B cell (primary cell): ENCODE data around the gene FAM170B. TPM values are rescaled to one million over a fixed set of nuclear protein-coding genes. Genes with fewer than 3 reads are reported as not detected.

Experiments
- ATAC-seq: fragments of 200-7000 bp; cut with Tn5 transposase; one replicate; pipeline ENCODE4 v1.10.0; 2021; ENCODE audit warnings: low read depth, mild to moderate bottlenecking, moderate number of reproducible peaks, moderate library complexity
- CTCF ChIA-PET: fragments of 350-600 bp; sonication (Branson Sonifier 250); formaldehyde crosslinking; loops from one replicate; lab custom pipeline; 2021; ENCODE audit warnings: antibody characterized with exemption, inconsistent platforms; lab: Charles Lee
- POLR2A ChIA-PET: fragments of 350-600 bp; sonication (Branson Sonifier 250); formaldehyde crosslinking; loops from one replicate; lab custom pipeline; 2021; ENCODE audit warnings: antibody characterized with exemption; lab: Charles Lee
- DNase-seq: peaks from one replicate; pipeline ENCODE4 v3.0.0; 2013
- H2AFZ ChIP-seq: 2 replicates; pipeline ENCODE4 v1.6.1; 2012; ENCODE audit warnings: mild to moderate bottlenecking, low read depth, low read length; ENCODE audit not compliant: insufficient read depth, poor library complexity, severe bottlenecking
- H3K27ac ChIP-seq, 2 donors: 1 replicate in 1 of 2; 2 replicates in 1 of 2; pipeline ENCODE4 v1.5.1; 2012 to 2013; ENCODE audit warnings: low read length in 2 of 2, mild to moderate bottlenecking in 2 of 2, moderate library complexity in 1 of 2
- H3K27me3 ChIP-seq, 4 experiments: fragments of 200-600 bp in 1 of 4; sonication (generic) in 1 of 4; replicated peaks in 1 of 4; 1 replicate in 2 of 4; 2 replicates in 2 of 4; pipeline versions ENCODE4 v1.6.1 to v1.7.0; 2013 to 2016; ENCODE audit warnings: low read length in 3 of 4, mild to moderate bottlenecking in 2 of 4, mixed read lengths in 1 of 4, moderate library complexity in 1 of 4; ENCODE audit not compliant: insufficient read depth in 4 of 4, control insufficient read depth in 3 of 4; ENCODE audit errors: control extremely low read depth in 1 of 4
- H3K36me3 ChIP-seq, 2 experiments: replicated peaks in 1 of 2; 1 replicate in 1 of 2; 2 replicates in 1 of 2; pipeline versions ENCODE4 v1.6.1 to v1.7.1; 2013; ENCODE audit warnings: low read length in 1 of 2; ENCODE audit not compliant: insufficient read depth in 2 of 2, control insufficient read depth in 1 of 2; ENCODE audit errors: control extremely low read depth in 1 of 2, extremely low read depth in 1 of 2
- H3K4me1 ChIP-seq, 2 donors: fragments of 200-600 bp in 1 of 2; sonication (generic) in 1 of 2; 1 replicate in 1 of 2; 2 replicates in 1 of 2; pipeline versions ENCODE4 v1.5.1 to v1.6.1; 2013 to 2017; ENCODE audit warnings: low read length in 2 of 2; ENCODE audit not compliant: control insufficient read depth in 2 of 2, insufficient read depth in 2 of 2
- H3K4me2 ChIP-seq: replicated peaks from 2 replicates; pipeline ENCODE3; 2012; ENCODE audit warnings: mild to moderate bottlenecking, low read depth, low read length; ENCODE audit not compliant: poor library complexity, severe bottlenecking
- H3K4me3 ChIP-seq, 5 experiments: fragments of 200-600 bp in 1 of 5; sonication (generic) in 1 of 5; 1 replicate in 3 of 5; 2 replicates in 2 of 5; pipeline versions ENCODE4 v1.5.1 to v1.7.0; 2011 to 2016; ENCODE audit warnings: low read length in 4 of 5, mild to moderate bottlenecking in 4 of 5, low read depth in 2 of 5, control low read depth in 1 of 5, moderate library complexity in 1 of 5; ENCODE audit not compliant: insufficient read depth in 1 of 5; ENCODE audit errors: control extremely low read depth in 1 of 5, extremely low read depth in 1 of 5
- H3K79me2 ChIP-seq: fragments of 200-600 bp; sonication (generic); one replicate; pipeline ENCODE4 v1.6.0; 2016; ENCODE audit warnings: low read length; ENCODE audit not compliant: control insufficient read depth, insufficient read depth
- H3K9ac ChIP-seq: fragments of 200-600 bp; sonication (generic); 2 replicates; pipeline ENCODE4 v1.6.1; 2017; ENCODE audit warnings: mild to moderate bottlenecking, low read length, moderate library complexity
- H3K9me3 ChIP-seq, 3 donors: one replicate each; pipeline versions ENCODE4 v1.6.1 to v1.7.1; 2013; ENCODE audit warnings: low read length in 2 of 3; ENCODE audit not compliant: control insufficient read depth in 2 of 3, insufficient read depth in 1 of 3; ENCODE audit errors: control extremely low read depth in 1 of 3
- H4K20me1 ChIP-seq: 2 replicates; pipeline ENCODE4 v1.6.0; 2012; ENCODE audit warnings: mild to moderate bottlenecking, low read length; ENCODE audit not compliant: insufficient read depth, control insufficient read depth, poor library complexity, severe bottlenecking
- H3K27ac Mint-ChIP-seq: one replicate; pipeline ENCODE4 v1.8.0; 2021; ENCODE audit warnings: mixed read lengths
- H3K27me3 Mint-ChIP-seq: one replicate; pipeline ENCODE4 v1.8.0; 2021; ENCODE audit warnings: mixed read lengths
- H3K4me1 Mint-ChIP-seq: one replicate; pipeline ENCODE4 v1.8.0; 2021; ENCODE audit warnings: mixed read lengths
- H3K4me3 Mint-ChIP-seq: one replicate; pipeline ENCODE4 v1.8.0; 2021; ENCODE audit warnings: mixed read lengths
- H3K9me3 Mint-ChIP-seq: one replicate; pipeline ENCODE4 v1.8.0; 2022; ENCODE audit warnings: mixed read lengths; ENCODE audit not compliant: insufficient read depth
- CTCF ChIP-seq: fragments of 200-600 bp; IDR thresholded peaks from one replicate; pipeline ENCODE4 v1.8.0; 2022; ENCODE audit warnings: antibody characterized with exemption, mild to moderate bottlenecking
- EZH2 ChIP-seq: IDR thresholded peaks from 2 replicates; pipeline ENCODE4 v1.6.1; 2012; ENCODE audit warnings: borderline replicate concordance, low read depth, mild to moderate bottlenecking, moderate library complexity, low read length; ENCODE audit not compliant: insufficient read depth, poor library complexity, severe bottlenecking
- WGBS: methylation state at CpG from one replicate; pipeline ENCODE4 v1.1.5; 2013; ENCODE audit warnings: missing lambda C conversion rate; ENCODE audit not compliant: insufficient coverage; 5-methylcytosine and 5-hydroxymethylcytosine counted together
- intact Hi-C: fragments of 100-400 bp; cut with micrococcal nuclease; formaldehyde crosslinking; loops from one replicate; pipeline ENCODE4 v1.10.0; 2022
- polyA plus RNA-seq: library from polyadenylated mRNA; depleted of rRNA; stranded (reverse); fragments of >200 nt; gene quantifications from 2 replicates; pipeline ENCODE4 v1.2.3, GENCODE V29; 2012
- total RNA-seq, 2 donors: library from RNA; stranded (reverse); fragments of 120-200 nt in 1 of 2; gene quantifications; 1 replicate in 1 of 2; 2 replicates in 1 of 2; pipeline versions ENCODE4 v1.2.3 to v1.2.4, GENCODE V29; 2013 to 2022

FAM170B gene
- total and polyA plus RNA-seq, 2 donors (not counting 1 experiment from before 2014, with no cell fraction given), result not detected

- no peak overlapping the region for H2AFZ ChIP-seq
- CTCF ChIA-PET, result no interaction called here
- H3K4me2 ChIP-seq, result no peak overlapping the region
- TF ChIP-seq EZH2, result no peak
- no peak for TF ChIP-seq CTCF
- peaks cover 0 to under 1% (median 0%) of the 10 kb centered on the region in 3 donors for H3K9me3 ChIP-seq
- no peaks in the 10 kb centered on the region for H3K27me3 ChIP-seq
- no peak for ATAC-seq
- Mint-ChIP-seq H3K4me1 (peaks cover 1% of the 10 kb centered on the region), H3K27me3 (peaks cover 16% of the 10 kb centered on the region), H3K27ac (no peak overlapping the region), H3K4me3 (no peak overlapping the region), H3K9me3 (peaks cover 3% of the 10 kb centered on the region)
- no peak overlapping the region for H3K9ac ChIP-seq
- POLR2A ChIA-PET, result no interaction called here
- H3K79me2 ChIP-seq, result no peaks in the 10 kb centered on the region
- H3K4me3 ChIP-seq, result no peak overlapping the region
- no peaks in the 10 kb centered on the region for H3K36me3 ChIP-seq
- DNase-seq, result no peak
- H3K27ac ChIP-seq, result no peak overlapping the region
- H4K20me1 ChIP-seq, result no peaks in the 10 kb centered on the region
- no peaks in the 10 kb centered on the region for H3K4me1 ChIP-seq
- intact Hi-C loops, result no loop called here
- 69% methylated on average over 4 of the region's 4 CpGs for WGBS
These were observed 19.3 kb upstream of the FAM170B start for GRCh38 chr10:49153115-49153514.

- ATAC-seq (no peak), DNase-seq (no peak)
- TF ChIP-seq EZH2 (no peak), CTCF (no peak)
- H3K79me2 ChIP-seq, result no peaks in the 10 kb centered on the region
- H3K27ac ChIP-seq, result no peak overlapping the region
- H3K4me2 ChIP-seq, result no peak overlapping the region
- H3K9ac ChIP-seq, result no peak overlapping the region
- no peaks in the 10 kb centered on the region for H3K36me3 ChIP-seq
- ChIA-PET POLR2A (interaction anchor here (0.7 kb wide), 1 partner anchor 142 kb away, joined by 3 read pairs; no protein-coding TSS in a partner anchor), CTCF (interaction anchor here (0.7 kb wide), 1 partner anchor 124 kb away, joined by 3 read pairs; no protein-coding TSS in a partner anchor)
- Mint-ChIP-seq H3K4me1 (peaks cover 1% of the 10 kb centered on the region), H3K4me3 (no peak overlapping the region), H3K9me3 (peaks cover 3% of the 10 kb centered on the region), H3K27me3 (peaks cover 18% of the 10 kb centered on the region), H3K27ac (no peak overlapping the region)
- intact Hi-C loops, result no loop called here
- peaks cover 0 to 5% (median 4%) of the 10 kb centered on the region in 3 donors for H3K9me3 ChIP-seq
- H4K20me1 ChIP-seq, result no peaks in the 10 kb centered on the region
- no peaks in the 10 kb centered on the region for H3K27me3 ChIP-seq
- H2AFZ ChIP-seq, result no peak overlapping the region
- WGBS, result 80% methylated on average over 1 of the region's 4 CpGs
- H3K4me3 ChIP-seq, result no peak overlapping the region
- H3K4me1 ChIP-seq, result no peaks in the 10 kb centered on the region
These were observed 18.8 kb upstream of the FAM170B start for GRCh38 chr10:49152663-49153062.
